Kidney (tissue), 11 donors: Measurements from ENCODE around the gene DTX2. TPM values are rescaled to one million over a fixed set of nuclear protein-coding genes. Genes with fewer than 3 reads are reported as not detected.
"Not testable (repeated sequence)": the region's sequence is repeated elsewhere in the genome, so short reads cannot be mapped to it uniquely, and the experiment has no call there.

Experiments
- DNase-seq, 5 donors: peaks; one replicate each; pipeline ENCODE4 v3.0.0-alpha.2; 2013 to 2020
- FAIRE-seq: peaks from 2 replicates; lab custom pipeline; 2012; peaks lifted over from hg19 to GRCh38; lab: Jason Lieb, UNC
- H3K27ac ChIP-seq, 2 donors: one replicate each; pipeline ENCODE4 v1.7.0; 2013; ENCODE audit warnings: low read depth in 2 of 2, low read length in 2 of 2, inconsistent platforms in 1 of 2
- H3K27me3 ChIP-seq: one replicate; pipeline ENCODE4 v1.7.1; 2013; ENCODE audit warnings: low read length, inconsistent platforms; ENCODE audit not compliant: control insufficient read depth, insufficient read depth
- H3K36me3 ChIP-seq, 3 donors: one replicate each; pipeline versions ENCODE4 v1.7.0 to v1.7.1; 2013; ENCODE audit warnings: low read length in 3 of 3, control low read depth in 1 of 3, inconsistent platforms in 1 of 3; ENCODE audit not compliant: insufficient read depth in 3 of 3, control insufficient read depth in 2 of 3
- H3K4me1 ChIP-seq, 3 donors: one replicate each; pipeline versions ENCODE4 v1.7.0 to v1.7.1; 2013; ENCODE audit warnings: low read length in 3 of 3, inconsistent platforms in 1 of 3, low read depth in 1 of 3; ENCODE audit not compliant: control insufficient read depth in 2 of 3, insufficient read depth in 2 of 3
- H3K4me3 ChIP-seq, 3 donors: one replicate each; pipeline versions ENCODE4 v1.7.0 to v1.8.1; 2013; ENCODE audit warnings: low read length in 3 of 3, control low read depth in 1 of 3, inconsistent platforms in 1 of 3
- H3K9ac ChIP-seq, 3 donors: one replicate each; pipeline versions ENCODE4 v1.7.0 to v1.7.1; 2013; ENCODE audit warnings: low read length in 3 of 3, control low read depth in 1 of 3, inconsistent platforms in 1 of 3
- H3K9me3 ChIP-seq, 3 donors: one replicate each; pipeline versions ENCODE4 v1.7.0 to v1.7.1; 2013; ENCODE audit warnings: low read length in 3 of 3, control low read depth in 1 of 3, inconsistent platforms in 1 of 3; ENCODE audit not compliant: control insufficient read depth in 2 of 3, insufficient read depth in 1 of 3
- intact Hi-C: fragments of 100-400 bp; cut with DNase I; formaldehyde crosslinking; loops from one replicate; pipeline ENCODE4 v1.11.1; 2022
- polyA plus RNA-seq: library from polyadenylated mRNA; stranded (reverse); fragments of 350-450 nt; fragmentation: Illumina TruSeq; extraction: RNeasy Lipid Tissue Mini Kit (QIAGEN cat#74804); gene quantifications from one replicate; pipeline ENCODE4 v1.2.3, GENCODE V29; 2014; ENCODE audit warnings: low read depth, low replicate concordance; ENCODE audit not compliant: insufficient read depth
- total RNA-seq: library from RNA; stranded (reverse); fragmentation: NEBNext Ultra II Directional; extraction: Animal tissue kit (Norgen Biotek cat#: 25700); gene quantifications from one replicate; pipeline ENCODE4 v1.2.1, GENCODE V29; 2021
- donor health status: control.
- donor health status: control.
- donor health status: DM: yes; HTN: yes; CAD: no.
- donor health status: Normal renal cell carcinoma (clear cell type).

DTX2 gene
- total and polyA plus RNA-seq, 2 donors from 2014 or later, result 8.1 to 21.6 TPM

DNA sequence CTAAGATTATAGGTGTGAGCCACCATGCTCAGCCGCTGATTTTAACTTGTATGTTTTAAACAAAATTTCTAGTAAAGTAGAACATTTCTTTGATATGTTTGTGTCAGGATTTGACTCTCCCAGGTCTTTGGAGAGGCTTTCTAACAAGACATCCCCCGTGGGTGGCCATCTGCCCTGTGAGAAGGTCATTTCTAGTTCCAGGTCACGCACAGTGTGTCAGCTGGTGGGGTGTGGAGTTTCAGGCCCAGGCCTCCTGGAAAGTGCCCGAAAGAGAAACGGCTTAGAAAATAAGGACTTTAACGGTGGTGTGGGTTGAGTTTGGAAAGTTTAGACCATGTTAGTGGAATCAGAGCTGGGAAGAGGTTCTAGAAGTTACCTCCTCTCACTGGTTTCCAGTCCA is 11.6 kb downstream of the DTX2 start:
- intact Hi-C loops, H3K4me1 ChIP-seq, H3K27ac ChIP-seq, H3K9ac ChIP-seq, DNase-seq, H3K4me3 ChIP-seq, H3K36me3 ChIP-seq, H3K27me3 ChIP-seq, FAIRE-seq, H3K9me3 ChIP-seq: not testable (repeated sequence)

- H3K27me3 ChIP-seq, H3K9ac ChIP-seq, H3K4me3 ChIP-seq, DNase-seq, H3K27ac ChIP-seq, H3K36me3 ChIP-seq, FAIRE-seq, H3K9me3 ChIP-seq, intact Hi-C loops, H3K4me1 ChIP-seq: not testable (repeated sequence)
Measured at GRCh38 chr7:76476280-76476679, 14.8 kb downstream of the DTX2 start.

DNA sequence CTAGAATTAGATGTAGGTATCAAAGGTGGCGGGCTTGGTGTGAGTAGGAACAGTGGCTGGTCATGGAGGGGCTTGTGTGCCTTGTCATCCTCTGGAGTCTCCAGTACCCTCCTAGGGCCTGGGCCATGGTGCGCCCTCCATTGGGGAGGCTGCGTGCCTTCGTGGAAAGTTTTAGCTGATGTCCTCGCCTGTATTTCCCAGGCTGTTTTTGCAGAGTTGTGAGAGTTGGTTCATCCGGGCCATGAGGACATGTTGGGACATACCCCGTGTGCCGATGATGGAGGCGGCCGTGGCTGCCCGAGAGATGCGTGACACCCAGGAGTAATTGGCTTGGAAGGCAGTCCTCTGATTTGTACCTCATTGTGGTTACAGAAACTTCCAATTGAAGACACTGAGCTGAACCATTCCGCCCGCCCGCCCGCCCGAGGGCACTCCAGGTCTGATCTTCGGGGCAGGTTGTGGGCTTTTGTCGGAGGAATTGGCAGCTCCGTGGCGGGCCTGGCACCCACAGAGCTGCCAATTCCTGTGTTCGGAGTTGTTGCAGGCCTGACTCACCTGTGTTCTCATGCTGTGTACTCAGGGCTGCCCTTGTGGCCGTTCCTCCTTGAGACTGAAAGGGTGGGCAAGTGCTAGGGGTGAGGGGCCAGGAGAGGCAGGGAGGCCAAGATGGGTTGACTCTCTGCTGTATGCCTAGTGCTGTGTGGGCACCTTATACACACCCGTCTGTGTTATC is 15.4 kb downstream of the DTX2 start:
- H3K9ac ChIP-seq, FAIRE-seq, DNase-seq, H3K36me3 ChIP-seq, H3K27me3 ChIP-seq, H3K4me1 ChIP-seq, H3K4me3 ChIP-seq, H3K27ac ChIP-seq, intact Hi-C loops, H3K9me3 ChIP-seq: not testable (repeated sequence)

DNA sequence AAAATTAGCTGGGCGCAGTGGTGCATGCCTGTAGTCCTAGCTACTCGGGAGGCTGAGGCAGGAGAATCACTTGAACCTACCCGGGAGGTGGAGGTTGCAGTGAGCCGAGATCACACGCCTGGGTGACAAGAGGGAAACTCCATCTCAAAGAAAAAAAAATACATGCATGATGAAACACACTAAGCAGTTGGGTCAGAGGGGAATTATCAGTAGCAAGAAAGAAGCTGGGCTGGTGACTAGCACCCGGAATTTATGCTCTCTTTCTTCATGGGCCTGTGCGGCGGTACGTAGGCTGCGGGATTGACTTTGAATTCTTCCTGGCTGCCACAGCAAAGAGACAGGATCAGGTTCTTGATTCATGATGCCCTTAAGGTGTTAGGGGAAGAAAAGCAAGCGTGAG is 18.1 kb downstream of the DTX2 start:
- H3K9ac ChIP-seq, H3K27ac ChIP-seq, H3K4me3 ChIP-seq, intact Hi-C loops, H3K27me3 ChIP-seq, FAIRE-seq, H3K4me1 ChIP-seq, DNase-seq, H3K9me3 ChIP-seq, H3K36me3 ChIP-seq: not testable (repeated sequence)

DNA sequence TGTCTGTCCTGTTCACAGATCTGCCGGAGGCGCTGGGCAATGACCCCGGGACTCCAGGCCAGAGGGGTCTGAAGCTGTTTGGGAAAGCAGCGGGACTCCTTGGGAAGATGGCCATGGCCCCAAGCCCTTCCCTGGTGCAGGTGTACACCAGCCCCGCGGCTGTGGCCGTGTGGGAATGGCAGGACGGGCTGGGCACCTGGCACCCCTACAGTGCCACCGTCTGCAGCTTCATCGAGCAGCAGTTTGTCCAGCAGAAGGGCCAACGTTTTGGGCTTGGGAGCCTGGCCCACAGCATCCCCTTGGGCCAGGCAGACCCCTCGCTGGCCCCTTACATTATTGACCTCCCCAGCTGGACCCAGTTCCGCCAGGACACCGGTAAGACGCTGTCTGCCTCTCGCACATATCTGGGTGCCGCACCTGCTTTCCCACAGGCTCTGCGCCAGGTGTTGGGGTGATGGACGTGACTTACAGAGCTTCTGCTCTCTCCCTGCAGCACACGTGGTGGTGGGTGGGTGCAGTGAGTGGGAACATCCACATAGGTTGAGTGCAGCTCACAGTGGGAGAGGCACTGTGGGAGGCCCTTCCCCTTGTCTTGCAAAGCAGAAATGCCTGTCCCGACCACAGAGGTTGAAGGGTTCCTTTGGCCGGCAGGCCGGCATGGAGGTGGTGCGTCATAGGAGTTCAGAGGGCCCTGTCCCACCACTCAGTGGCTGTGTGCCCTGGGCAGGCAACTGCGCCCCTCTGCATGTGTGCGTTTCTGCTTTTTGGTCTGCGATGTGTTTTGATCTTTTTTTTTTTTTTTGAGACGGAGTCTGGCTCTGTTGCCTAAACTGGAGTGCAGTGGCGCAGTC is 19.1 kb downstream of the DTX2 start:
- H3K36me3 ChIP-seq, DNase-seq, H3K27me3 ChIP-seq, H3K27ac ChIP-seq, H3K4me3 ChIP-seq, H3K4me1 ChIP-seq, FAIRE-seq, H3K9me3 ChIP-seq, H3K9ac ChIP-seq, intact Hi-C loops: not testable (repeated sequence)

DNA sequence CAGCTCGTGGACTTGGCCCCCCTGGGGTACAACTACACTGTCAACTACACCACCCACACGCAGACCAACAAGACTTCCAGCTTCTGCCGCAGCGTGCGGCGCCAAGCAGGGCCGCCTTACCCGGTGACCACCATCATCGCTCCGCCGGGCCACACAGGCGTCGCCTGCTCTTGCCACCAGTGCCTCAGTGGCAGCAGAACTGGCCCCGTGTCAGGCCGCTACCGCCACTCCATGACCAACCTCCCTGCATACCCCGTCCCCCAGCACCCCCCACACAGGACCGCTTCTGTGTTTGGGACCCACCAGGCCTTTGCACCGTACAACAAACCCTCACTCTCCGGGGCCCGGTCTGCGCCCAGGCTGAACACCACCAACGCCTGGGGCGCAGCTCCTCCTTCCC is 21.2 kb downstream of the DTX2 start:
- H3K36me3 ChIP-seq, H3K9me3 ChIP-seq, H3K27me3 ChIP-seq, H3K27ac ChIP-seq, H3K9ac ChIP-seq, FAIRE-seq, H3K4me3 ChIP-seq, intact Hi-C loops, H3K4me1 ChIP-seq: not testable (repeated sequence)
- peak in 1 of 5 donors; percentile 67 for DNase-seq

GRCh38 chr7:76483081-76483480 is 21.6 kb downstream of the DTX2 start:
- not testable (repeated sequence) for DNase-seq, FAIRE-seq

GRCh38 chr7:76484456-76484855 is 22.9 kb downstream of the DTX2 start:
- FAIRE-seq, H3K4me1 ChIP-seq, H3K36me3 ChIP-seq, H3K27me3 ChIP-seq, H3K4me3 ChIP-seq, H3K27ac ChIP-seq, intact Hi-C loops, H3K9ac ChIP-seq, H3K9me3 ChIP-seq: not testable (repeated sequence)
- DNase-seq, result peak in 1 of 5 donors; percentile 59

More at GRCh38 chr7:76483081-76483480, 21.6 kb downstream of the DTX2 start:
- intact Hi-C loops, H3K27me3 ChIP-seq, H3K9me3 ChIP-seq, H3K36me3 ChIP-seq, H3K27ac ChIP-seq, H3K4me3 ChIP-seq, H3K9ac ChIP-seq, H3K4me1 ChIP-seq: not testable (repeated sequence)
